ENCODE measurements around the gene PTH1R.

PTH1R gene

GRCh38 chr3:46880884-46881595 is 3.5 kb downstream of the PTH1R start:
- FAIRE-seq: no peak
- DNase-seq (ENCODE audit: extremely low spot score, insufficient read length, low read depth): no peak

- FAIRE-seq (no peak), DNase-seq (ENCODE audit: extremely low spot score, insufficient read length, low read depth) (no peak)
Observed at GRCh38 chr3:46881596-46882376, 4.3 kb downstream of the PTH1R start.

GRCh38 chr3:46882377-46883053 is 5.0 kb downstream of the PTH1R start:
- FAIRE-seq: no peak
- DNase-seq (ENCODE audit: extremely low spot score, insufficient read length, low read depth): no peak

- FAIRE-seq (no peak), DNase-seq (ENCODE audit: extremely low spot score, insufficient read length, low read depth) (no peak)
Observed at GRCh38 chr3:46883054-46883829, 5.7 kb downstream of the PTH1R start.

- no peak for FAIRE-seq
- no peak for DNase-seq (ENCODE audit: extremely low spot score, insufficient read length, low read depth)
Observed at GRCh38 chr3:46883830-46884185, 6.3 kb downstream of the PTH1R start.

GRCh38 chr3:46884427-46884826 is 6.9 kb downstream of the PTH1R start:
- FAIRE-seq (no peak), DNase-seq (ENCODE audit: extremely low spot score, insufficient read length, low read depth) (no peak)

- no peak for FAIRE-seq
- DNase-seq (ENCODE audit: extremely low spot score, insufficient read length, low read depth): no peak
Observed at GRCh38 chr3:46884929-46885328, 7.4 kb downstream of the PTH1R start.

GRCh38 chr3:46885612-46886011 is 8.1 kb downstream of the PTH1R start:
- no peak for DNase-seq (ENCODE audit: extremely low spot score, insufficient read length, low read depth)
- FAIRE-seq: no peak

GRCh38 chr3:46887980-46888494 is 10.5 kb downstream of the PTH1R start:
- DNase-seq (ENCODE audit: extremely low spot score, insufficient read length, low read depth): no peak
- FAIRE-seq: no peak

GRCh38 chr3:46888705-46889104 is 11.2 kb downstream of the PTH1R start:
- FAIRE-seq (no peak), DNase-seq (ENCODE audit: extremely low spot score, insufficient read length, low read depth) (no peak)

GRCh38 chr3:46889381-46890110 is 12.0 kb downstream of the PTH1R start:
- DNase-seq (ENCODE audit: extremely low spot score, insufficient read length, low read depth) (no peak), FAIRE-seq (no peak)

GRCh38 chr3:46890132-46890531 is 12.6 kb downstream of the PTH1R start:
- DNase-seq (ENCODE audit: extremely low spot score, insufficient read length, low read depth): no peak
- no peak for FAIRE-seq

- DNase-seq (ENCODE audit: extremely low spot score, insufficient read length, low read depth) (no peak), FAIRE-seq (no peak)
Observed at GRCh38 chr3:46891132-46891531, 13.6 kb downstream of the PTH1R start.

- no peak for DNase-seq (ENCODE audit: extremely low spot score, insufficient read length, low read depth)
- FAIRE-seq: no peak
Observed at GRCh38 chr3:46892285-46893145, 15.0 kb downstream of the PTH1R start.

- no peak for FAIRE-seq
- DNase-seq (ENCODE audit: extremely low spot score, insufficient read length, low read depth): no peak
Observed at GRCh38 chr3:46893146-46893748, 15.7 kb downstream of the PTH1R start.

GRCh38 chr3:46893763-46894162 is 16.2 kb downstream of the PTH1R start:
- DNase-seq (ENCODE audit: extremely low spot score, insufficient read length, low read depth): no peak
- peak; percentile 21 for FAIRE-seq

GRCh38 chr3:46894256-46894655 is 16.7 kb downstream of the PTH1R start:
- DNase-seq (ENCODE audit: extremely low spot score, insufficient read length, low read depth): no peak
- FAIRE-seq: no peak

- DNase-seq (ENCODE audit: extremely low spot score, insufficient read length, low read depth) (peak; percentile 51), FAIRE-seq (peak; percentile 89)
Observed at GRCh38 chr3:46895204-46895660, 17.7 kb downstream of the PTH1R start.

Measured in GM18507 (cell line).